Measurements from ENCODE around the gene ROBO1.

ROBO1 gene

GRCh38 chr3:79030157-79030556 is 737.6 kb downstream of the ROBO1 start:
- DNase-seq (ENCODE audit: low read depth) = no peak
- no peak for TF ChIP-seq CTCF (IDR thresholded peaks at IDR 0.05; ENCODE audit: low read depth, low read length, missing control alignments)
- no peak overlapping the region for H3K4me3 ChIP-seq (ENCODE audit: low read depth, low read length)

GRCh38 chr3:79028916-79029315 is 738.9 kb downstream of the ROBO1 start:
- no peak overlapping the region for H3K4me3 ChIP-seq (ENCODE audit: low read depth, low read length)
- TF ChIP-seq CTCF (IDR thresholded peaks at IDR 0.05; ENCODE audit: low read depth, low read length, missing control alignments) = no peak
- no peak for DNase-seq (ENCODE audit: low read depth)

GRCh38 chr3:79027593-79027992 is 740.2 kb downstream of the ROBO1 start:
- DNase-seq (ENCODE audit: low read depth) = no peak
- TF ChIP-seq CTCF (IDR thresholded peaks at IDR 0.05; ENCODE audit: low read depth, low read length, missing control alignments) = no peak
- no peak overlapping the region for H3K4me3 ChIP-seq (ENCODE audit: low read depth, low read length)

- DNase-seq (ENCODE audit: low read depth) = no peak
- H3K4me3 ChIP-seq (ENCODE audit: low read depth, low read length) = no peak overlapping the region
- TF ChIP-seq CTCF (IDR thresholded peaks at IDR 0.05; ENCODE audit: low read depth, low read length, missing control alignments) = no peak
These were observed 747.9 kb downstream of the ROBO1 start for GRCh38 chr3:79019924-79020173.

GRCh38 chr3:79019137-79019923 is 748.5 kb downstream of the ROBO1 start:
- no peak for TF ChIP-seq CTCF (IDR thresholded peaks at IDR 0.05; ENCODE audit: low read depth, low read length, missing control alignments)
- H3K4me3 ChIP-seq (ENCODE audit: low read depth, low read length) = no peak overlapping the region
- DNase-seq (ENCODE audit: low read depth) = no peak

GRCh38 chr3:79018671-79019136 is 749.1 kb downstream of the ROBO1 start:
- H3K4me3 ChIP-seq (ENCODE audit: low read depth, low read length) = no peak overlapping the region
- no peak for TF ChIP-seq CTCF (IDR thresholded peaks at IDR 0.05; ENCODE audit: low read depth, low read length, missing control alignments)
- no peak for DNase-seq (ENCODE audit: low read depth)

GRCh38 chr3:79018265-79018664 is 749.5 kb downstream of the ROBO1 start:
- no peak overlapping the region for H3K4me3 ChIP-seq (ENCODE audit: low read depth, low read length)
- DNase-seq (ENCODE audit: low read depth) = no peak
- no peak for TF ChIP-seq CTCF (IDR thresholded peaks at IDR 0.05; ENCODE audit: low read depth, low read length, missing control alignments)
